OCI-LY3 (cell line): Measurements from ENCODE around the gene TMEM127.

ENCODE experiments used
- H2AFZ ChIP-seq: fragments of 200-600, 300-600 bp; shearing (Covaris generic); 2 replicates; pipeline ENCODE4 v1.6.0; 2014; ENCODE audit warnings: antibody characterized with exemption, low read depth, low read length
- H3K27ac ChIP-seq: fragments of 200-600, 300-600 bp; sonication (generic); 2 replicates; pipeline ENCODE4 v1.5.1; 2014; ENCODE audit warnings: mild to moderate bottlenecking, low read length, moderate library complexity, mixed read lengths
- H3K27me3 ChIP-seq: fragments of 200-600, 300-600 bp; sonication (generic); 2 replicates; pipeline ENCODE4 v1.6.1; 2014; ENCODE audit warnings: low read depth, low read length, mixed read lengths
- H3K36me3 ChIP-seq: fragments of 200-600, 300-600 bp; sonication (generic); replicated peaks from 2 replicates; pipeline ENCODE3; 2014; ENCODE audit warnings: low read depth, low read length, mixed read lengths
- H3K4me1 ChIP-seq: fragments of 300-600, 200-600 bp; sonication (generic); 2 replicates; pipeline ENCODE4 v1.6.1; 2014; ENCODE audit warnings: low read length, mixed read lengths
- H3K4me2 ChIP-seq: fragments of 200-600, 300-600 bp; sonication (generic); 2 replicates; pipeline ENCODE4 v1.6.1; 2014; ENCODE audit warnings: low read length, mixed read lengths
- H3K4me3 ChIP-seq: fragments of 300-600, 200-600 bp; sonication (generic); 2 replicates; pipeline ENCODE4 v1.5.1; 2014; ENCODE audit warnings: antibody characterized with exemption, mild to moderate bottlenecking, low read length, moderate library complexity
- H3K79me2 ChIP-seq: fragments of 300-600, 200-600 bp; shearing (Covaris generic); 2 replicates; pipeline ENCODE4 v1.6.1; 2014; ENCODE audit warnings: mild to moderate bottlenecking, low read length, mixed read lengths
- H3K9ac ChIP-seq: fragments of 300-600, 200-600 bp; shearing (Covaris generic); 2 replicates; pipeline ENCODE4 v1.6.0; 2014; ENCODE audit warnings: mild to moderate bottlenecking, low read length, moderate library complexity
- H3K9me3 ChIP-seq: fragments of 200-600, 300-600 bp; shearing (Covaris generic); 2 replicates; pipeline ENCODE4 v1.6.1; 2014; ENCODE audit warnings: low read length, mixed read lengths; ENCODE audit not compliant: insufficient read depth
- H4K20me1 ChIP-seq: fragments of 200-600, 300-600 bp; sonication (generic); 2 replicates; pipeline ENCODE4 v1.6.1; 2016; ENCODE audit warnings: low read length, mixed read lengths; ENCODE audit not compliant: insufficient read depth
- EZH2phosphoT487 ChIP-seq: fragments of 200-600 bp; shearing (Covaris generic); IDR thresholded peaks from 2 replicates; pipeline ENCODE4 v1.6.1; 2018; ENCODE audit warnings: antibody characterized with exemption, mixed run types, low read depth
- TF ChIP-seq, protein P1 (sequence below): fragments of 200-600, 300-600 bp; sonication (generic); IDR thresholded peaks from 2 replicates; pipeline ENCODE4 v1.5.1; 2014; ENCODE audit warnings: antibody characterized with exemption, low read length, low read depth

The TMEM127 gene

GRCh38 chr2:96249654-96250053, 16.1 kb downstream of the TMEM127 start:
- Histone ChIP-seq H3K79me2 (no peaks in the 10 kb centered on the region), H3K9me3 (no peaks in the 10 kb centered on the region), H3K4me2 (no peak overlapping the region), H3K27ac (no peak overlapping the region), H3K4me1 (no peaks in the 10 kb centered on the region; the same call in 1 of the 2 replicates), H2AFZ (no peak overlapping the region), H3K36me3 (no peaks in the 10 kb centered on the region), H3K27me3 (no peaks in the 10 kb centered on the region), H3K9ac (no peak overlapping the region), H4K20me1 (no peaks in the 10 kb centered on the region), H3K4me3 (no peak overlapping the region)
- TF ChIP-seq, protein P1, sequence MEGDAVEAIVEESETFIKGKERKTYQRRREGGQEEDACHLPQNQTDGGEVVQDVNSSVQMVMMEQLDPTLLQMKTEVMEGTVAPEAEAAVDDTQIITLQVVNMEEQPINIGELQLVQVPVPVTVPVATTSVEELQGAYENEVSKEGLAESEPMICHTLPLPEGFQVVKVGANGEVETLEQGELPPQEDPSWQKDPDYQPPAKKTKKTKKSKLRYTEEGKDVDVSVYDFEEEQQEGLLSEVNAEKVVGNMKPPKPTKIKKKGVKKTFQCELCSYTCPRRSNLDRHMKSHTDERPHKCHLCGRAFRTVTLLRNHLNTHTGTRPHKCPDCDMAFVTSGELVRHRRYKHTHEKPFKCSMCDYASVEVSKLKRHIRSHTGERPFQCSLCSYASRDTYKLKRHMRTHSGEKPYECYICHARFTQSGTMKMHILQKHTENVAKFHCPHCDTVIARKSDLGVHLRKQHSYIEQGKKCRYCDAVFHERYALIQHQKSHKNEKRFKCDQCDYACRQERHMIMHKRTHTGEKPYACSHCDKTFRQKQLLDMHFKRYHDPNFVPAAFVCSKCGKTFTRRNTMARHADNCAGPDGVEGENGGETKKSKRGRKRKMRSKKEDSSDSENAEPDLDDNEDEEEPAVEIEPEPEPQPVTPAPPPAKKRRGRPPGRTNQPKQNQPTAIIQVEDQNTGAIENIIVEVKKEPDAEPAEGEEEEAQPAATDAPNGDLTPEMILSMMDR, result no peak
- no peak for TF ChIP-seq EZH2phosphoT487

GRCh38 chr2:96248624-96249023, 17.2 kb downstream of the TMEM127 start:
- no peaks in the 10 kb centered on the region; the same call in 1 of the 2 replicates for H3K4me1 ChIP-seq
- H3K79me2 ChIP-seq, result no peaks in the 10 kb centered on the region
- H3K9ac ChIP-seq, result no peak overlapping the region
- no peak overlapping the region for H3K4me2 ChIP-seq
- H3K27ac ChIP-seq, result no peak overlapping the region
- H3K4me3 ChIP-seq, result no peak overlapping the region
- no peaks in the 10 kb centered on the region for H4K20me1 ChIP-seq
- H2AFZ ChIP-seq, result no peak overlapping the region
- H3K27me3 ChIP-seq, result no peaks in the 10 kb centered on the region
- H3K36me3 ChIP-seq, result no peaks in the 10 kb centered on the region
- H3K9me3 ChIP-seq, result no peaks in the 10 kb centered on the region
- no peak for TF ChIP-seq EZH2phosphoT487
- TF ChIP-seq, protein P1, result no peak

DNA sequence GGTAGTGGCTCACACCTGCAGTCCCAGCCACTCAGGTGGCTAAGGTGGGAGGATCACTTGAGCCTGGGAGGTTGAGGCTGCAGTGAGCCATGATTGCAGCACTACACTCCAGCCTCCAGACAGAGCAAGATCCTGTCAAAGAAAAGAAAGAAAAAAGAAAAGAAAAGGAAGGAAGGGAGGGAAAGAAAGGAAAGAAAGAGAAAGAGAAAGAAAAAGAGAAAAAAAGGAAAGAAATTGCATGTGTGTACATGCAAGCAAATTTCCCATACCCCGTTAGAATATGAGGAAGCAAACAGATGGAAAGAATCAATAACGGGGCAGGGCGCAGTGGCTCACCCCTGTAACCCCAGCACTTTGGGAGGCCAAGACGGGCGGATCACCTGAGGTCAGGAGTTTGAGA, 17.9 kb downstream of the TMEM127 start:
- Histone ChIP-seq H3K36me3 (no peaks in the 10 kb centered on the region), H3K27me3 (no peaks in the 10 kb centered on the region), H2AFZ (no peak overlapping the region), H3K9me3 (no peaks in the 10 kb centered on the region), H3K4me3 (no peak overlapping the region), H3K79me2 (no peaks in the 10 kb centered on the region), H3K9ac (no peak overlapping the region), H3K4me2 (no peak overlapping the region), H3K4me1 (no peaks in the 10 kb centered on the region; the same call in 1 of the 2 replicates), H4K20me1 (no peaks in the 10 kb centered on the region), H3K27ac (no peak overlapping the region)
- TF ChIP-seq, protein P1, result no peak
- TF ChIP-seq EZH2phosphoT487, result no peak

DNA sequence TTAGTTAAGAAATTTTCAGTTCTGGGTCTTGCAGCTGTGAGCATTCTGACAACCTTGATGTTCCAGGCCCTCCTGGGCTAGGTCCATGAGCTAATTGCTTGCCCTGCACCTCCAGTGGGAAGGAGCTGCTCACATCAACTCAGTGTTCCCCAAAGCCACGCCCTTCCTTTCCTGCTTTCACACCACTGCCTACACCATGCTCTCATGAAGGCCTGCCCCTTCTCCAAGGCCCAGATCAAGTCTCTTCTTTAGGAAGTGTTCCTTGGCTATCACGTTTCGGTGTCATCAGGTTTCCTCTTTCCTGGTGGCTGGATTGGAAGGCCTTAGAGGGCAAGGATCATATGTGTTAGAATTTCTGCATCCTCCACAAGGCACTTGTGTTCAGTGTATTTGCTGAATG, 18.8 kb downstream of the TMEM127 start:
- Histone ChIP-seq H3K4me2 (no peak overlapping the region), H3K4me1 (peaks cover 9% of the 10 kb centered on the region), H2AFZ (no peak overlapping the region), H3K27me3 (no peaks in the 10 kb centered on the region), H3K79me2 (no peaks in the 10 kb centered on the region), H3K9ac (no peak overlapping the region), H3K27ac (no peak overlapping the region), H3K4me3 (no peak overlapping the region), H4K20me1 (no peaks in the 10 kb centered on the region), H3K9me3 (no peaks in the 10 kb centered on the region), H3K36me3 (no peaks in the 10 kb centered on the region)
- TF ChIP-seq, protein P1, result no peak
- no peak for TF ChIP-seq EZH2phosphoT487
